ENCODE measurements around the gene PNN.
"Not testable (repeated sequence)": the region's sequence is repeated elsewhere in the genome, so short reads cannot be mapped to it uniquely, and the experiment has no call there.

PNN gene

GRCh38 chr14:39231751-39232553 is 56.9 kb downstream of the PNN start:
- TF ChIP-seq CTCF (conservative IDR thresholded peaks at IDR 0.05; ENCODE audit: low read depth, low read length), result peak; percentile 42
- DNase-seq (ENCODE audit: low read depth), result peak; percentile 85
- not testable (repeated sequence) for H3K4me3 ChIP-seq (ENCODE audit: low read depth, low read length)
